ENCODE measurements around the gene HFM1.

Gene HFM1

GRCh38 chr1:91226741-91227140 is 177.9 kb downstream of the HFM1 start:
- no peak for DNase-seq

- no peak for DNase-seq
Observed at GRCh38 chr1:91224878-91225277, 179.8 kb downstream of the HFM1 start.

- no peak for DNase-seq
Observed at GRCh38 chr1:91221017-91221416, 183.6 kb downstream of the HFM1 start.

- DNase-seq: no peak
Observed at GRCh38 chr1:91217911-91218310, 186.7 kb downstream of the HFM1 start.
